ENCODE measurements around the gene A4GALT. TPM values are rescaled to one million over a fixed set of nuclear protein-coding genes. Genes with fewer than 3 reads are reported as not detected.
"Not testable (repeated sequence)": the region's sequence is repeated elsewhere in the genome, so short reads cannot be mapped to it uniquely, and the experiment has no call there.

Gene A4GALT
- total RNA-seq, 4 donors from 2014 or later = 6.2 to 17.3 (median 9.1) TPM

- peak overlapping the region; percentile 42 to 81 (median 67) for H3K27ac ChIP-seq
- H3K27me3 ChIP-seq = no peaks in the 10 kb centered on the region
- H3K4me3 ChIP-seq = no peak overlapping the region
- H3K4me1 ChIP-seq = peaks cover 0 to 5% (median 0%) of the 10 kb centered on the region in 4 donors
- no peaks in the 10 kb centered on the region for H3K9me3 ChIP-seq
- H3K36me3 ChIP-seq = no peaks in the 10 kb centered on the region
- peak in 1 of 3 donors; percentile 70 for DNase-seq
- TF ChIP-seq CTCF (IDR thresholded peaks at IDR 0.05) (no peak), POLR2A (IDR thresholded peaks at IDR 0.05) (no peak)
Measured at GRCh38 chr22:42743501-42743991, 22.9 kb upstream of the A4GALT start.

DNA sequence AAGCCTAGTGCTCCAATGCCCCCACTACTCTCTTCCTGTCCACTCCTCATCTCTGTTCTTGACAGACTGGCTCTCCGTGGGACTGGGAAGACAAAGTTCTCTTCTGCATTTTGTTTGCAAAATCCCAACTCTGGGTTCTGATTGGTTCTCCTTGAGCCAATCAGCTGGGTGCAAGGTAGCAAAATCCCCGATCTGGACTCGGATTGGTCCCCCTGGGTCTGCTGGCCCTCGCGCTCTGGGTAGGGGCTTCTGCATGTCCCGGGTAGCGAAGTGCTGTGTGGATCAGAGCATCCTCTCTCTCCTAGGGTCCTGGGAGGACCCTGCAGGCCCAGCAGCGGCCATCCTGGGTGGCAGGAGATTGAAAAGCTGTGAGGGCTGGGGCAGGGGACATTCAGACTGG is 22.3 kb upstream of the A4GALT start:
- Histone ChIP-seq H3K4me3 (no peak overlapping the region), H3K4me1 (peaks cover 0 to 5% (median 0%) of the 10 kb centered on the region in 4 donors), H3K9me3 (no peaks in the 10 kb centered on the region), H3K36me3 (no peaks in the 10 kb centered on the region), H3K27me3 (no peaks in the 10 kb centered on the region), H3K27ac (peak overlapping the region; percentile 42 to 81 (median 67))
- TF ChIP-seq POLR2A (IDR thresholded peaks at IDR 0.05) = no peak
- TF ChIP-seq CTCF (IDR thresholded peaks at IDR 0.05) = no peak
- DNase-seq = no peak

DNA sequence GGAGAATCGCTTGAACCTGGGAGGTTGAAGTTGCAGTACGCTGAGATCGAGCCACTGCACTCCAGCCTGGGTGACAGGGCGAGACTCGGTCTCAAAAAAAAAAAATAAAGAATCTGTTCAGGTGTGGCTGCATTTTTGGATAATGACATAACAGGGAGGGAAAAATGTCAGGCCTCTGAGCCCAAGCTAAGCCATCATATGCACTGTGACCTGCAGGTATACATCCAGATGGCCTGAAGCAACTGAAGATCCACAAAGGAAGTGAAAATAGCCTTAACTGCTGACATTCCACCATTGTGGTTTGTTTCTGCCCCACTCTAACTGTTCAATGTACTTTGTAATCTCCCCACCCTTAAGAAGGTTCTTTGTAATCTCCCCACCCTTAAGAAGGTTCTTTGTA is 19.6 kb upstream of the A4GALT start:
- DNase-seq, H3K27me3 ChIP-seq, H3K4me1 ChIP-seq, H3K9me3 ChIP-seq, H3K4me3 ChIP-seq, H3K36me3 ChIP-seq, H3K27ac ChIP-seq: not testable (repeated sequence)

DNA sequence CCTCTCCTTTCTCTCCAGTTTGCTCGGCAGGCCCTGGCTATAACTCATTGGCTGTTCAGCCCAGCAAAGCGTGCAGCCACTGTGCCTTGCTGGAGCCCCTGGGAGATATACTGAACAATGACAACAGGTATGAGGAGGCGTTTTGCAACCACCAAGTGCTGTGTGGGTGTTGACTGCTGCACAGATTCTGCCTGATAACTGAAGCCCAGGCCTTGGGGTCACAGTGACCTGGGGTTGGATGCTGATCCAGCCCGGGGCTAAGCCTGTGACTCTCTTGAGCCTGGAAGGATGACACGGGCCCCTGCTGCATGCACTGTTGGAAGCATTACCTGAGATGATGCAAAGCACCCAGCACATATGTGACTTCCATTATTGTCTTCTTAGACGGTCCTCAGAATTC is 13.7 kb upstream of the A4GALT start:
- no peaks in the 10 kb centered on the region for H3K9me3 ChIP-seq
- no peak overlapping the region for H3K27ac ChIP-seq
- no peaks in the 10 kb centered on the region for H3K4me1 ChIP-seq
- no peak for TF ChIP-seq CTCF (IDR thresholded peaks at IDR 0.05)
- no peak for TF ChIP-seq POLR2A (IDR thresholded peaks at IDR 0.05)
- no peak for DNase-seq
- no peak overlapping the region for H3K4me3 ChIP-seq
- H3K27me3 ChIP-seq = no peaks in the 10 kb centered on the region
- no peaks in the 10 kb centered on the region for H3K36me3 ChIP-seq

DNA sequence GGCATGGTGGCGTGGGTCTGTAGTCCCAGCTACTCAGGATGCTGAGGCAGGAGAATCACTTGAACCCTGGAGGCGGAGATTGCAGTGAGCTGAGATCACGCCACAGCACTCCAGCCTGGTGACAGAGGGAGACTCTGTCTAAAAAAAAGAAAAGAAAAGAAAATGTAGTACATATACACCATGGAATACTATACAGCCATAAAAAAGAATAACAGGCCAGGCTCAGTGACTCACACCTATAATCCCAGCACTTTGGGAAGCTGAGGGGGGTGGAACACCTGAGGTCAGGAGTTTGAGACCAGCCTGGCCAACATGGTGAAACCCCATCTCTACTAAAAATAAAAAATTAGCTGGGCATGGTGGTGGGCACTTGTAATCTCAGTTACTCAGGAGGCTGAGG is 12.7 kb upstream of the A4GALT start:
- H3K9me3 ChIP-seq, H3K36me3 ChIP-seq, H3K27me3 ChIP-seq, H3K4me3 ChIP-seq, H3K4me1 ChIP-seq, DNase-seq, H3K27ac ChIP-seq: not testable (repeated sequence)

GRCh38 chr22:42732081-42732480 is 11.4 kb upstream of the A4GALT start:
- H3K36me3 ChIP-seq = no peaks in the 10 kb centered on the region
- no peaks in the 10 kb centered on the region for H3K27me3 ChIP-seq
- no peaks in the 10 kb centered on the region for H3K9me3 ChIP-seq
- TF ChIP-seq CTCF (IDR thresholded peaks at IDR 0.05) = no peak
- no peak for TF ChIP-seq POLR2A (IDR thresholded peaks at IDR 0.05)
- H3K27ac ChIP-seq = no peak overlapping the region
- H3K4me1 ChIP-seq = no peaks in the 10 kb centered on the region
- H3K4me3 ChIP-seq = no peak overlapping the region
- no peak for DNase-seq

DNA sequence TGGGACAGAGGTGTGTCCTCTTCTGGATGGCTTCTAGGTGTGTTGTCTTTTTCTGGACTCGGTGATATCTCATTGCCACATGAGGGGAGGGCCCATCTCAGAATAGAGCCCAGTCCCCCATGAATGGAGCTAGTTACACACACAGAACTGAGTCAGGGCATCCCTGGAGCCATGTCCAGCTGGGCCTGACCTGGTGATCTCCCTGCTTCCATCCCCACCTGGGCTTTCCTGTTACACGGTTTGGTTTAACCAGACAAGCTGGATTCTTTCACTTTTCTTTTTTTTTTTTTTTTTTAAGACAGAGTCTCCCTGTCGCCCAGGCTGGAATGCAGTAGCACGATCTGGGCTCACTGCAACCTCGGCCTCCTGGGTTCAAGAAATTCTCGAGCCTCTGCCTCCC is 6.1 kb upstream of the A4GALT start:
- Histone ChIP-seq H3K27ac (no peak overlapping the region), H3K4me1 (no peaks in the 10 kb centered on the region), H3K9me3 (no peaks in the 10 kb centered on the region)

More for the DNA sequence above, 6.1 kb upstream of the A4GALT start:
- no peak for DNase-seq
- H3K4me3 ChIP-seq = no peak overlapping the region
- no peaks in the 10 kb centered on the region for H3K36me3 ChIP-seq
- H3K27me3 ChIP-seq = no peaks in the 10 kb centered on the region
- no peak for TF ChIP-seq POLR2A (IDR thresholded peaks at IDR 0.05)
- no peak for TF ChIP-seq CTCF (IDR thresholded peaks at IDR 0.05)
